Esophagus (tissue), 2 donors: ENCODE measurements around the gene TNIK. TPM values are rescaled to one million over a fixed set of nuclear protein-coding genes. Genes with fewer than 3 reads are reported as not detected.

Experiments
- H3K27ac ChIP-seq, 2 donors: one replicate each; pipeline ENCODE4 v1.5.1; 2013; ENCODE audit warnings: low read depth in 2 of 2, mild to moderate bottlenecking in 2 of 2, inconsistent platforms in 1 of 2, low read length in 1 of 2, moderate library complexity in 1 of 2
- H3K27me3 ChIP-seq, 2 donors: one replicate each; pipeline ENCODE4 v1.6.1; 2013; ENCODE audit warnings: low read length in 2 of 2, control low read depth in 1 of 2, mild to moderate bottlenecking in 1 of 2; ENCODE audit not compliant: insufficient read depth in 2 of 2, control insufficient read depth in 1 of 2
- H3K36me3 ChIP-seq, 2 donors: one replicate each; pipeline ENCODE4 v1.6.1; 2013; ENCODE audit warnings: low read length in 1 of 2; ENCODE audit not compliant: control insufficient read depth in 2 of 2, insufficient read depth in 2 of 2
- H3K4me1 ChIP-seq, 2 donors: one replicate each; pipeline ENCODE4 v1.6.1; 2013; ENCODE audit warnings: low read length in 1 of 2; ENCODE audit not compliant: control insufficient read depth in 2 of 2, insufficient read depth in 2 of 2
- H3K4me3 ChIP-seq, 2 donors: one replicate each; pipeline ENCODE4 v1.5.1; 2013; ENCODE audit warnings: low read length in 2 of 2, mild to moderate bottlenecking in 2 of 2, low read depth in 1 of 2, moderate library complexity in 1 of 2
- H3K9me3 ChIP-seq, 2 donors: one replicate each; pipeline ENCODE4 v1.6.1; 2013; ENCODE audit warnings: mild to moderate bottlenecking in 2 of 2, low read depth in 1 of 2, low read length in 1 of 2, moderate library complexity in 1 of 2; ENCODE audit not compliant: control insufficient read depth in 2 of 2, insufficient read depth in 1 of 2
- WGBS, 2 donors: extraction: QIAGEN DNeasy Blood & Tissue Kit; methylation state at CpG; one replicate each; pipeline ENCODE4 v1.1.7; 2013; 5-methylcytosine and 5-hydroxymethylcytosine counted together
- polyA plus RNA-seq, 2 donors: library from polyadenylated mRNA; stranded (reverse); fragments of 200-250 nt; gene quantifications; one replicate each; pipeline ENCODE4 v1.2.3, GENCODE V29; 2013
- donor health status: healthy with polysubstance abuse.
- donor health status: Bipolar disorder and iron deficiency.

TNIK gene
- polyA plus RNA-seq, 2 donors, result 2.2 to 3.2 TPM

GRCh38 chr3:171201825-171202224 lies 258.4 kb downstream of the TNIK start:
- Histone ChIP-seq H3K36me3 (no peaks in the 10 kb centered on the region), H3K4me3 (no peak overlapping the region), H3K9me3 (peaks cover 0 to 4% of the 10 kb centered on the region in 2 donors), H3K4me1 (no peaks in the 10 kb centered on the region), H3K27me3 (no peaks in the 10 kb centered on the region), H3K27ac (no peak overlapping the region)
- WGBS, 2 donors, result 85 to 93% methylated on average over 6 of the region's 6 CpGs

DNA sequence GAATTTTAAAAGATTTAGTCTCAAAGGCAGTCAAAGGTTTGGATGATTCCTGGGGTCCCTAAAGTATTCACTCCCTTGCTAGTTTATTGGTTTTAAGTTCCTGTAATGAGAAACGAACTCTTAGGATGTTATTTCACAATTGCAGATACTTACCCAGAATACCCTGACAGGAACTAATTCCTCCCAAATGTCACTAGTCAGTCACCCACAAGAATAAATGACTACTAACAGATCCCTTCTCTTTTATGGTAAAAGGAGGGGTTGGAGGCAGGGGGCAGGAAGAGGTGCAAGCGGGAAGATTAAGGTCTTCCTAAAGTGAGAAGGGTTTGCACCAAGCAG lies 259.5 kb downstream of the TNIK start:
- no peaks in the 10 kb centered on the region for H3K27me3 ChIP-seq
- no peaks in the 10 kb centered on the region for H3K36me3 ChIP-seq
- H3K27ac ChIP-seq, result no peak overlapping the region
- peaks cover 0 to 4% of the 10 kb centered on the region in 2 donors for H3K9me3 ChIP-seq
- no peak overlapping the region for H3K4me3 ChIP-seq
- no peaks in the 10 kb centered on the region for H3K4me1 ChIP-seq
- 85 to 95% methylated on average over 2 of the region's 2 CpGs for WGBS, 2 donors

- Histone ChIP-seq H3K27ac (no peak overlapping the region), H3K9me3 (no peaks in the 10 kb centered on the region), H3K4me3 (no peak overlapping the region), H3K4me1 (no peaks in the 10 kb centered on the region), H3K36me3 (no peaks in the 10 kb centered on the region), H3K27me3 (no peaks in the 10 kb centered on the region)
- 64 to 94% methylated on average over 3 of the region's 3 CpGs for WGBS, 2 donors
These were observed 260.0 kb downstream of the TNIK start for GRCh38 chr3:171200052-171200749.

DNA sequence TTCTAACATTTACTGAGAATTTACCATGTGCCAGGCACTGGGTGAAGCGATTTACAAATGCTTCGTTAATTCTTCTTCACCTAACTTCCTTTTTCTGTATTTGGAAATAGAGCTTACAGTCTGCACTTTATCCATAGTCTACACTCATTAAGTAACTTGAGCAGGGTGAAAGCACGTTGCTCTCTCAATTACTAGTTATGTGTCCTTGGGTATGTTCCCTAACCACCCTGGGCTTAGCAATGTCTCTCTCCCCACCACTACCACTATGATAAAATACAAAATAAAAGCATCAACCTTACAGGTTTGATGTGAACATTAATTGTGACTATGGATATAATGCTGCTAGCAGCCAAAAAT lies 260.8 kb downstream of the TNIK start:
- 85% methylated on average over 3 of the region's 3 CpGs for WGBS, 2 donors
- H3K4me3 ChIP-seq, result no peak overlapping the region
- H3K9me3 ChIP-seq, result no peaks in the 10 kb centered on the region
- H3K36me3 ChIP-seq, result no peaks in the 10 kb centered on the region
- H3K4me1 ChIP-seq, result no peaks in the 10 kb centered on the region
- H3K27me3 ChIP-seq, result no peaks in the 10 kb centered on the region
- H3K27ac ChIP-seq, result no peak overlapping the region

DNA sequence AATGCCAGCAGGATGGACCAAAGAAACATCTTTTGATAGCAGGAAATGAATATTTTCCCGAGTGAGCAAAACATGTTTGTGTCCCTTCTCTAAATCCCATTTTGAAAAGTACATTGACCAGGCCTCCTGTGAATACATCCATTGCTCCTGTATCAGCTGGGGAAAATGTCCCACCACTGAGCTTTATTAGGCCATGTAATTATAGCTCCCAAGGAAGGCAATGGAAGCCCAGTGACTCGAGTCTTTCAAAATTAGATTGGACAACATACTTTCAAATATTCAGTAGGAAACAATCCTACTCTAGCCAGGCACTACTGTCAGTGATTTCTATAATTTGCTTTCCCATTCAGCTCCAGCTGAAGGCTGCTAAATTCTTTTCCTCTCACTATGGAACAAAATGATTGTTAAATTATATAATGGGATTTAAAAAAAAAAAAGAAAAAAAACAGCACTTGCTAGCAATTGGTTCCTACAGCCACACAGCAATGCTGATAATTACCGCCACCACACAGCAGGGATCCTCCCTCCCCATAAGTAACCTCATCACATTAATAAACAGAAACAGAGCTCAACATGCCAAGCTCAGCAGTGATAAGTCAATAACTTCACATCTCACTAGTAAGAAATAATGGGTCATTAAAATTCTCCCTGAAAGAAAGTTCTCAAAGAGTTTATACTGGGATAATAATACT lies 261.3 kb downstream of the TNIK start:
- Histone ChIP-seq H3K27me3 (no peaks in the 10 kb centered on the region), H3K9me3 (no peaks in the 10 kb centered on the region), H3K27ac (no peak overlapping the region), H3K4me3 (no peak overlapping the region), H3K4me1 (no peaks in the 10 kb centered on the region), H3K36me3 (no peaks in the 10 kb centered on the region)
- WGBS, 2 donors, result 84 to 93% methylated on average over 3 of the region's 3 CpGs

DNA sequence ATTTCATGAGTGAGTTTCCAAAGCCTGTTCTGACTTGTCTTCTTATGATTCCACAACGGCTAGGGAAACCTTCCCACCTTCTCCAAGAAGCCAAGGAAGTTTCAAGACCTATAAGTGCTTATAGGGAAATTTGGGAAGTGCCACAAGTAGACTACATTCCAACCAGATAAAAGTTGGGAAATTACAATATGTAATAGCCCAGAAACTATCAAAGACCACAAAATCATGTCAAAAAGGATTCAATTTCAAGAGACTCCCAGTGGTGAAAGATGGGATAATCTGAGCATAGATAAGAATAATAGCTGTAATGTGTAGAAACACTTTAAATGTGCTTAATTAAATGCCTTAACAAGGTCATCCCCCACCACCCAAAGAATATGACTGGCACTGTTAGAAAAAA lies 264.5 kb downstream of the TNIK start:
- Histone ChIP-seq H3K27ac (no peak overlapping the region), H3K36me3 (no peaks in the 10 kb centered on the region), H3K4me3 (no peak overlapping the region), H3K4me1 (no peaks in the 10 kb centered on the region), H3K27me3 (no peaks in the 10 kb centered on the region), H3K9me3 (no peaks in the 10 kb centered on the region)
- 56 to 68% methylated on average over 1 of the region's 1 CpG for WGBS, 2 donors

DNA sequence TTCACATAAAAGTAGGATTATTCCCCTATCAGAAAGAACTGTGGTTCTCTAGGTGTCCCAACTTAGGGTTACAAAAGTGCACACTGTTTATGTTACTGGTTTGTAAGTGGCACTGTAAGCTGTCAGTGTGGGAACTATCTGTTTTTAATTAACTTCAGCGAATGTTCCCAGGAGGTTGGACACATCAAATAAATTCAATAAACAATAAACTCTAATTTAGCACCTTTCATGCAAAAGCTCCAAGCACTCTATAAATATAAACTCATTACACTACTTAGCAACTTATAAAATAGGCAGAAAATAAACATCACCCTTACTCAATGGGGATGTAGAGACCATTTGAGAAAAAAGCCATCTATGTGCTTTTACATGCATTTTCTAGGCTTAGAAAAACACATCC lies 265.2 kb downstream of the TNIK start:
- Histone ChIP-seq H3K4me3 (no peak overlapping the region), H3K27me3 (no peaks in the 10 kb centered on the region), H3K36me3 (no peaks in the 10 kb centered on the region), H3K9me3 (no peaks in the 10 kb centered on the region), H3K4me1 (no peaks in the 10 kb centered on the region), H3K27ac (no peak overlapping the region)
- 81 to 88% methylated on average over 1 of the region's 1 CpG for WGBS, 2 donors

DNA sequence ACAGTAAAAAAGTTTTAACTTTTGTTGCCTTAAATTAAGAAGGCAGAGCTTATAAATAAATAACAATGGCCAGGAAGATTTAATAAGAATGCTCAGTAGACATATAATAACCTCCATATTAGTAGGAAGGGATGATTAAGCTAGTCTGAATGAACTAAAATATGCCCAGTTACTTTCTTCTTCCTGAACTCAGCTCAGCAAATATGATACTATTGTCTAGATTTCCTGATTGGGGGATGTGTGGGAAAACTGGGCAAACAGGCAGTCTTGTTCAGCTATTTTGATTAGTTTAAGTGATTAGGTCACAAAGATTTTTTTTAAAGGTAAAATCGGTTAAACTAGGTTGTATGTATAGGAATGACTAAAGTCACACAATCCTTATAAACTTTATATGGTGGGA lies 266.5 kb downstream of the TNIK start:
- Histone ChIP-seq H3K36me3 (no peaks in the 10 kb centered on the region), H3K27me3 (no peaks in the 10 kb centered on the region), H3K4me1 (no peaks in the 10 kb centered on the region), H3K4me3 (no peak overlapping the region), H3K9me3 (no peaks in the 10 kb centered on the region), H3K27ac (no peak overlapping the region)
- WGBS, 2 donors, result 82 to 89% methylated on average over 1 of the region's 1 CpG

DNA sequence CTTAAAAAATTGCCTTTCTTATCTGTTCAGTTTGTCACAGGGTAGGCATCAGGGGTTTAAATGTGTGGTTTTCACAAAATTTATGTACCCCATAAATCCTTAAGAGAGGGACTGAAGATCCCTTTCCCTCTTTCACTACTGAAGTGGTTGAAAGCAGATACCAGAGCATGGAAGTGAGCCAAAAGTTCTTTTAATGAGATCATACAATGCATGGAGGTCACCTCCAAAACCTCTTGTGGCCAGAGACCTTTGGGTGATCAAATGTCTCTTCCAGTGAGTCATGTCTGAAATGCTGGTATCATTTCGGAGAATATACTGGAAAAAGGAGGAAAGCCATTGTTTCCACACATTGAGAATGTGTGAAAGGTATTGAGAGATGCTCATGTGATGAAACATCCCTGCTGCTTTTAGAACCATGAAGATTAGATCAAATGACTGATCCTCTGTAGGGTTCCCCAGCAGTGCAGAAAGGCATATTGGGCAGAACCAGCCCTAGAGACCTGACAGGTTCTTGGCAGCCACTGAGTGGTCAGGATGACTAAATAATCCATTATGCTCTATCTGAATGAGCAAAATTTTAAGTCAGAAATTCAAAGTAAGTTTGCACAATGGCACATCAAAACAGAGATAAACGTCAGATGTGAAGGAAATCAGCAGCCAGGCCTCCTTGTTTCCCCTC lies 267.9 kb downstream of the TNIK start:
- no peaks in the 10 kb centered on the region for H3K9me3 ChIP-seq
- WGBS, 2 donors, result 71 to 82% methylated on average over 2 of the region's 2 CpGs
- H3K27ac ChIP-seq, result no peak overlapping the region
- H3K4me1 ChIP-seq, result no peaks in the 10 kb centered on the region
- no peaks in the 10 kb centered on the region for H3K36me3 ChIP-seq
- H3K4me3 ChIP-seq, result no peak overlapping the region
- H3K27me3 ChIP-seq, result no peaks in the 10 kb centered on the region

DNA sequence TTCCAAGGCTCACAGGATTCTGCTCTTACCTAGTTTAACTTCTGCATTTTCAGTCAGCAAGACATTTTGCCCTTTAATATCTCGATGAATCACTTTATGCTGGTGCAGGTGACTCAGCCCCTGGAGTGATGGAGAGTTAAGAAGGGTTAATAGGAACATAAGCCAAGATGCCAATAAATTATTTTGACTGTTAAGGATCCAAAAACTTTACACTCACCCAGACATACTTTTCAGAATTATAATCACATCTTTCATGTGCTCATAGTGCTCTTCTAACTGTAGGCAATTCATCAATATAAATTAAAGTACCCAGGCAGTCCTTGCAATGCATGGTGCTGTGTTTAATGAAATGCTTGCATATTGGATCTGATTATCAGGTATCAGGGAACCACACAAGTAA lies 269.5 kb downstream of the TNIK start:
- H3K27me3 ChIP-seq, result no peaks in the 10 kb centered on the region
- H3K9me3 ChIP-seq, result no peaks in the 10 kb centered on the region
- 52 to 60% methylated on average over 1 of the region's 1 CpG for WGBS, 2 donors
- H3K4me3 ChIP-seq, result no peak overlapping the region
- no peaks in the 10 kb centered on the region for H3K4me1 ChIP-seq
- H3K36me3 ChIP-seq, result no peaks in the 10 kb centered on the region
- H3K27ac ChIP-seq, result no peak overlapping the region
